ENCODE measurements around the gene CRIM1.
"Not testable (repeated sequence)": the region's sequence is repeated elsewhere in the genome, so short reads cannot be mapped to it uniquely, and the experiment has no call there.

CRIM1 gene

GRCh38 chr2:36355890-36356297, 316 bp downstream of the CRIM1 start:
- DNase-seq: no peak

GRCh38 chr2:36356298-36356989, 866 bp downstream of the CRIM1 start:
- peak; percentile 16 for DNase-seq

- DNase-seq: no peak
Measured at GRCh38 chr2:36356990-36357846, 1.6 kb downstream of the CRIM1 start.

GRCh38 chr2:36357847-36358659, 2.5 kb downstream of the CRIM1 start:
- no peak for DNase-seq

- no peak for DNase-seq
Measured at GRCh38 chr2:36359067-36359466, 3.5 kb downstream of the CRIM1 start.

GRCh38 chr2:36360063-36360462, 4.5 kb downstream of the CRIM1 start:
- DNase-seq: no peak

GRCh38 chr2:36360834-36361233, 5.3 kb downstream of the CRIM1 start:
- DNase-seq: no peak

- DNase-seq: no peak
Measured at GRCh38 chr2:36361396-36361795, 5.8 kb downstream of the CRIM1 start.

- no peak for DNase-seq
Measured at GRCh38 chr2:36362291-36362690, 6.7 kb downstream of the CRIM1 start.

- not testable (repeated sequence) for DNase-seq
Measured at GRCh38 chr2:36363085-36363484, 7.5 kb downstream of the CRIM1 start.

- DNase-seq: no peak
Measured at GRCh38 chr2:36366491-36367120, 11.0 kb downstream of the CRIM1 start.

GRCh38 chr2:36367486-36367885, 11.9 kb downstream of the CRIM1 start:
- no peak for DNase-seq

- no peak for DNase-seq
Measured at GRCh38 chr2:36367895-36368353, 12.3 kb downstream of the CRIM1 start.

- no peak for DNase-seq
Measured at GRCh38 chr2:36368438-36368837, 12.9 kb downstream of the CRIM1 start.

- DNase-seq: no peak
Measured at GRCh38 chr2:36369163-36369562, 13.6 kb downstream of the CRIM1 start.

GRCh38 chr2:36369716-36370115, 14.1 kb downstream of the CRIM1 start:
- DNase-seq: no peak

- no peak for DNase-seq
Measured at GRCh38 chr2:36370281-36370680, 14.7 kb downstream of the CRIM1 start.

GRCh38 chr2:36371070-36371874, 15.7 kb downstream of the CRIM1 start:
- DNase-seq: no peak

- no peak for DNase-seq
Measured at GRCh38 chr2:36371928-36372391, 16.4 kb downstream of the CRIM1 start.

GRCh38 chr2:36373149-36373926, 17.8 kb downstream of the CRIM1 start:
- no peak for DNase-seq

- DNase-seq: no peak
Measured at GRCh38 chr2:36374585-36374984, 19.0 kb downstream of the CRIM1 start.
